AML-193 (cell line): ENCODE results near the gene PRMT5.

Experiments
- DNase-seq, 2 experiments: peaks; one replicate each; lab custom pipeline; 2025; lab: John Stamatoyannopoulos, UW

Gene PRMT5

GRCh38 chr14:22875748-22876319 is 53.3 kb downstream of the PRMT5 start:
- DNase-seq, result no peak

DNA sequence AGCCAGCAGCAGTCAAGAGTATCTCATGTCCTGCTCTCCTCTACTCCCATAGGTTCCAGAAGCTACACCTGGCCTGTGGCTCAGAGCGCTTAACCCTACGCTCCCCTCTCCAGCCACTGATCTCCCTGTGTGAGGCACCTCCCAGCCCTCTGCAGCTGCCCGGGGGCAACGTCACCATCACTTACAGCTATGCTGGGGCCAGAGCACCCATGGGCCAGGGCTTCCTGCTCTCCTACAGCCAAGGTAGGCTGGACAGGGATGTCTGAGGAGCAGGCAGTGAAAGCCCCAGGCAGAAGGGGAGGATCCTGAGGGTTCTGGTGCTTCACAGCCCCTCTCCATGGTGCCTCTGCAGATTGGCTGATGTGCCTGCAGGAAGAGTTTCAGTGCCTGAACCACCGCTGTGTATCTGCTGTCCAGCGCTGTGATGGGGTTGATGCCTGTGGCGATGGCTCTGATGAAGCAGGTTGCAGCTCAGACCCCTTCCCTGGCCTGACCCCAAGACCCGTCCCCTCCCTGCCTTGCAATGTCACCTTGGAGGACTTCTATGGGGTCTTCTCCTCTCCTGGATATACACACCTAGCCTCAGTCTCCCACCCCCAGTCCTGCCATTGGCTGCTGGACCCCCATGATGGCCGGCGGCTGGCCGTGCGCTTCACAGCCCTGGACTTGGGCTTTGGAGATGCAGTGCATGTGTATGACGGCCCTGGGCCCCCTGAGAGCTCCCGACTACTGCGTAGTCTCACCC is 54.0 kb downstream of the PRMT5 start:
- no peak for DNase-seq

DNA sequence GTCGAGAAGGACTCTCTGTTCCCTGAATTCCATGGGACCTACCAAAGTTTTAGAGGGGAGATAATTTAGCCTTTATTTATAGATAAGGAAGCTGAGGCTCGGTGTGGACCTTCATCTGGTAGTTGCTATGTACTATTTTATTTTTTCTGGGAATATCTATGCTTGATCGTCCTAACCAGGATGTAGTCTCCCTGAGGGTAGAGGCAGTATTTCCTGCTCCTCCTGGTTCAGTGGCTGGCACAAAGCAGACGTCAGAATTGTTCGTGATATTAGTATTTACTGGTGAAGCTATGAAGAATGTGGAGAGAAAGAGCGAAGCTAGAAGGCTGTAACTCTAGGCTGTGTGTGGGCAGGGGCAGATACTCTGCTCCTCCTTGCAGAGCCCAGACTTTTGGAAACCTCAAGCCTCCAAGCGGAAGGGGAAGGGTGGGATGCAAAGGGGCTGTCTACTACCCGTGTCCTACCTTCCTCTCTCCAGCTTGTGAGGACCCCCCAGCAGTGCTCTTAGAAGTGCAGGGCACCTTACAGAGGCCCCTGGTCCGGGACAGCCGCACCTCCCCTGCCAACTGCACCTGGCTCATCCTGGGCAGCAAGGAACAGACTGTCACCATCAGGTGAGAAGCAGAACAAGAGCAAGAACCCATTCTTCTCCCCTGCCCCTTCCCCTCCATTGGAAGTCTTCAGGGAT is 56.2 kb downstream of the PRMT5 start:
- no peak for DNase-seq

DNA sequence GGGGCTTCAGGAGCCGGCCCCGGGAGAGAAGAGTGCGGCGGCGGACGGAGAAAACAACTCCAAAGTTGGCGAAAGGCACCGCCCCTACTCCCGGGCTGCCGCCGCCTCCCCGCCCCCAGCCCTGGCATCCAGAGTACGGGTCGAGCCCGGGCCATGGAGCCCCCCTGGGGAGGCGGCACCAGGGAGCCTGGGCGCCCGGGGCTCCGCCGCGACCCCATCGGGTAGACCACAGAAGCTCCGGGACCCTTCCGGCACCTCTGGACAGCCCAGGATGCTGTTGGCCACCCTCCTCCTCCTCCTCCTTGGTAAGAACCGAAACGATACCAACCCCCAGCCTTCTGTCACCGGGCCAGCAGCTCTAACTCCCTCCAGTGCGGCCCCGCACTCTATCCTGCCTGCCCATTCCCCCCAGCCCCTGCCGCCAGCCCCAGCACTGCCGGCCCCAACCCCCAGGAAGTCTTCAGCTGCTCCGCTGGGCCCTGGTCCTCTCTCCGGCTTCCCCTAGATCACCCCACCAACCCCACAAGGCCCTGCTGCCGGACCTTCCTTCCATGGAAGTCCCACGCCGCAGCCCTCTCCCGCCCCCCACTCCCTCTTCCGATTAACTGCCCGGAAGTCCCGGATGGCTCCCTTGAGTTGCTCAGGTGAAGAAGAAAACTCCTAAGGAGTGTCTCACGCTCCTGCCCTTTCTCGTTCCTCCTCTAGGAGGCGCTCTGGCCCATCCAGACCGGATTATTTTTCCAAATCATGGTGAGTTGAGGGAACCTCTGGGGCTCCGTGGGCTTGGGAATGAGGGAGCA is 56.9 kb downstream of the PRMT5 start:
- DNase-seq, result peak; percentile 39 to 48

DNA sequence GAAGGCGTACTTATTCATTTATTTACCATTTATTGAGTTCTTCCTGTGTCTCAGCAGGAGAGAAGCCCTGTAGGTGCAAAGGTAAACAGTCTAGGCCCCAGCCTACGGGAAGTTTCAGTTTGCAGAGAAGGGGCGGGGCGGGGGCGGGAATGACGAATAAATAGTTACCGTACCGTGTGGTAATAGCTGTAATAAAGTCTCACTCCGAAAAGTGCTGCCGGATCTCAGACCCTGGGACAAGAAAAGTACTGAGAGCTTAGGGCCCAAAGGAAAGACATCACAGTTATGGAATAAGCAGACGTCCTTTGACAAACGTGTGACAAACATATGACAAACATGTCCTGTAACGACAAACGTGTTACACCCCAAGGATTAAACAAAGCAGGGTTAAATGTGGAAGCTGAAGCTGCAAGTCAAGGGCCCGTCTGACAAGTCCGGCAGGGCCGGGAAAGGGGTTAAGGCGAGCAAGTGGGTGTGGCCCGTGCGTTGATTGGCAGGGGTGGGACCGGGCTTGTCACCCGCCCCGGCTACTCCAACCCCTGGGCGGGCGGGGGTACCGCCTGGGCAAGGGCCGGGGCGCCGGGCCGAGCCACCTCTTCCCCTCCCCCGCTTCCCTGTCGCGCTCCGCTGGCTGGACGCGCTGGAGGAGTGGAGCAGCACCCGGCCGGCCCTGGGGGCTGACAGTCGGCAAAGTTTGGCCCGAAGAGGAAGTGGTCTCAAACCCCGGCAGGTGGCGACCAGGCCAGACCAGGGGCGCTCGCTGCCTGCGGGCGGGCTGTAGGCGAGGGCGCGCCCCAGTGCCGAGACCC is 57.7 kb downstream of the PRMT5 start, which contains the start of gene LRP10:
TSS of gene LRP10 (plus strand) at position 517 of the 809 bp plus-strand sequence. CDS start 564 bp downstream, outside the sequence.
- DNase-seq, result peak; percentile 71 to 72

DNA sequence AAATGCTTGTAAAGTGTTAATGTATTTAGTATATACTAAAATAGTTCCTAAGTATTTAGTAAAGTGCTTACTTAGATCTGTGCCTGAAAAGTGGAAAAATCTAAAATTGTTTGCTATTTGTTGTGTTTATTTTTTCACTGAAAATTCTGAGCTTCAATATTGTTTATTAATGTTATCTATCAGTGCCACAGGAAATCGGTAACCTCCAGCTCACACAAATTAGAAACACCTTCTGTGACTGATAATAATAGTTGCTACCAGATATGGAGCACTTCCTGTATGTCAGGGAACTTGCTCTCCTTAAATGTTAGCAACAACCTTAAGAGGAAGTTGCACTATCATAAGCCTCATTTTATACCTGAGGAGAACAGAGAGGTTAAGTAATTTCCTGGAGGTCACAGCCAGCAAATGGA is 58.4 kb downstream of the PRMT5 start:
- DNase-seq, result peak; percentile 52 to 72
